Activated CD4-positive, alpha-beta T cell treated with anti-CD3 and anti-CD28 coated beads, Interleukin-2, amount 50 U/mL, for 1 hour (primary cell): ENCODE data around the gene PIM2.
A peak's percentile ranks its signal among the peaks of the same experiment; 100 is the strongest.

Experiments
- DNase-seq: peaks from one replicate; pipeline ENCODE4 v3.0.0-alpha.2; 2020

The PIM2 gene

DNA sequence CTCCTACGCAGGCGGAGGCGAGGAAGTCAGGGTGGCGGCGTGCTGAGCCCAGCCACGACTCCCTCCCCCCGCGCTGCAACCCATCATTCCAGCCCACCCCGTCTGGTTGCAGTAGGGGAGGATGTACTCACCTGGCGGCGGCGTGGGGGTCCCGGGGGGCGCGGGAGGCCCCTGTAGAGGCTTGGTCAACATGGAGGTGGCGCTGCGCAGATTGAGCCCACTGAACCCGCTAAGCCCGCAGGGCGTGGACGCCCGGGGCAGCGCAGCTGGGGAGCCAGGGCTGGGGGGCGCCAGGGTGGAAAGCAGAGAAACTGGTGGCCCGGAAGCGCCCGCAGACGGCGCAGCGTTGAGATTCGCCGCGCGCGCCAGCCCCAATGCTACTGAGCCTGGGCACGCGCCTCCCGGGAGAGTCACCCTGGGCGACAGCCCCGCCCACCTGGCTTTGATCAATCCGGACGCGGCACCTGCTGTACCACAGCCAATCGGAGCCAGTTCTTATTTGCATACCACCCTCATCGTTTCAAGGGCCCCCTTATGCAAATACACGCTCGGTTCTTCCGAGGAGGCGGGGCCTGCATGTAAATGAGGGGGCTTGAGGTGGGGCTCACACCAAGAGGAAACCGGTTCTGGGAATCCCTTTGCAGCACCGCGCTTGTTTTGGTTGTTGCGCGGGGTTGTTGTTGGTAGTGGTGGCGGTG, at the start of gene PIM2:
TSS of gene PIM2 (minus strand) at position 382 of the 698 bp plus-strand sequence. CDS start at position 192, 190 bp downstream.
- peak; percentile 90 for DNase-seq

DNA sequence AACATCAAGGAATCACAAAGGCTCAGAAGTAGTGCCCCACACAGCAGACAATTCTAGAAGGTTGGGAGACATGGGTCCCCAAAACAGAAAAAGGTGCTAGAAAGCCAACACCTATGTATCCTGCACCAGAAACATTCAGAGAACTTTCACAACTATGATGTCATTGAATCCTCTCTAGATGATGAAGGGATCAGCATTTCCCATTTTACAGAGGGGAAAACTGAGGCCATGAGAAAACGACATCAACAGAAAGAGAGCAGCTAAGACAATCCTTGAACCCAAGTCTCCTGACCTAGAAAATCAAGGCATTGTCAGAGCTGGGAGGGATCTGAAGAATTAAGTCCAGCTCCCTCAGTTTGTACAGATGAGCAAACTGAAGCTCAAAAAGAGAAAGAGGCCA, 49.6 kb upstream of the PIM2 start:
- no peak for DNase-seq

DNA sequence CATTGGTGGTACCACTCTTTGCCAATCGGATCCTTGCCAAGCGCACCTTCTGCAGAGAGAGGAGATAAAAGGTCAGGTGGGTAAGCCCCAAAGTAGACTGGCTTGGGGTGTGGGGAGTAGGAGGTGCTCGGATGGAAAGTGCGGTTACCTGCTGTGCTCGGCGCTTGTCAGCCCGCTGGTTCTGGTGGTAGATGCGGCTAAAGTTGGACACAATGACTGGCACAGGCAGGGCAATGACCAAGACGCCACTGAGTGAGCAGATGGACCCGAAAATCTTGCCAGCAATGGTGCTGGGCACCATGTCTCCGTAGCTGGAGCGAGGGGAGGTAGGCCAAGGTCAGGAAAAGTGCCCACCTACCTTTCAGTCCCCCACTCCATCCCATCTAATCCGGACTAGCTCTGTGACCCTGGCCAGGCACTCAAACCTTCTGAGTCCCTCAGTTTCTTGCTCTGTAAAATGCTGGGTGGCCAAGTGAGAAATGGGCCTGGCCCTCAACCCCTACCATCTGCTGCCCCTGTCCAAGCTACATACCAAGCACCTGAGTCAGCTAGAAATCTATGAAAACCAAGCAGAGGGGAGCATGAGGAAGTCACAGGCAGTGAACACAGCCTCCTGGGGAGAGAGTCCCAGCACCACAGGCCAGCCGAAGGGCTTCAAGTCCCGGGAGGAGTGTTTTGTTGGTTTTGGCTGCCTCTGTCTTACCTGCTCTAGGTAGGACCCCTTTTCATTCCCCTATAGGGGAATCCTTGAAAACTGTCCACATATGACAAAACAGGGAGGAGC, 48.2 kb upstream of the PIM2 start:
- no peak for DNase-seq

DNA sequence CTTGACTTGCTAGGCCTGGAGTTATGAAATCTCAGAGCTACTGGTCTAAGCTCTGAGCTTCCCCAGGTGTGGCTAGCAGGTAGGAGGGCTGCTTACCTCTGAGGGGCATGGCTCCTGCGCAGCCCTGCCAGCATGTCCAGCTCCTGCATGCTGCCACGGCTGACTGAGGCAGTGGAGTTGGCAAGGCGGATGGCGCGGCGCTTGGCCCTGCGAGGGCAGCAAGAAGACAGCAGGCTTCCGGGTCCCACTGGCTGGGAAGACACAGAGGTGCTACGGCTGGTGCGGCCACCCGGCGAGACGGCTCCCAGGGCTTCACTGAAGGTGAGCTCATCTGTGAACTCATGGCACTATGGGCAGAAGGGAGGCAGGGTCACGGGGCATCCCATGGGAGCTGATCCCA, 47.1 kb upstream of the PIM2 start:
- no peak for DNase-seq

DNA sequence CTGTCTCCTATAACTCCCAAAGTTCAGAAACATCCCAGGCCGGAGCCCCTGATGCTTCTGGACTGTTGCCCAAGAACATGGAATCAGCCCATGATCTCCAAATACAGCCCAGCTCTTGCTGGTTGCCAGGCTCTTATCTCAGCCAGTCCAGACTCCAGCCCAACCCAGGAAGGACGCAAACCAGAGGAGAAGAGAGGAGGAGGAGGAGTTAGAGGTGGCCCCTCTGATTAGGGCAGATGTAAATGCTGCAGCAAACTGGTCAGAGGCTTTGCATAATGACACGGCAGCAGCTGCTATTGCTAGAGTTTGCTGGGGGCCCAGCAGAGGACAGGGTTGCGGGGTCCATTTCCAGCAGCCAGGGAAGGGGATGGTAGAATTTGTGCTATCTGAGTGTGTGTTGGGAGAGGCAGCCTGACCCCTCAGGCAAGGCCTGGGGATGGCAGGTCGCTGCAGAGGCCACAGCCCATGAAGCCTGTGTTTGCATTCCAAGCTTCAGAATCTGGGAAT, 42.8 kb upstream of the PIM2 start:
- no peak for DNase-seq

DNA sequence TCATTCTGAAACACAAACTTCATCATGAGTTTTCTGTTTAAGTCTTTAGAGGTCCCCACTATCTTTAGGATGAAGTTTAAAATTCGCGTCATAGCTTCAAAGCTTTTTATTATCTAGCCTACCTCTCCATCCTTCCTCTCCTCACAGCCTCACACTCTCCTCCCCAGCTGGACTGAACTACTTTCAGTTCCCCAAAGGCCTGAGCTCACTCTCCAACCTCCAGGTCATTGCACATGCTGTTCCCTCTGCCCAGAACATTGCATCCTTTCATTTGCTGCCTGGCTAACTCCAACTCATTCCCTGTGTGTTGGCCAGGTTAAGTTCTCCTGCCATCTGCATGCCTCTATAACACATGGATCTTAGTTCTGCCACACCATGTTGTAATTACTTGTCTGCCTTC, 41.5 kb upstream of the PIM2 start:
- no peak for DNase-seq

DNA sequence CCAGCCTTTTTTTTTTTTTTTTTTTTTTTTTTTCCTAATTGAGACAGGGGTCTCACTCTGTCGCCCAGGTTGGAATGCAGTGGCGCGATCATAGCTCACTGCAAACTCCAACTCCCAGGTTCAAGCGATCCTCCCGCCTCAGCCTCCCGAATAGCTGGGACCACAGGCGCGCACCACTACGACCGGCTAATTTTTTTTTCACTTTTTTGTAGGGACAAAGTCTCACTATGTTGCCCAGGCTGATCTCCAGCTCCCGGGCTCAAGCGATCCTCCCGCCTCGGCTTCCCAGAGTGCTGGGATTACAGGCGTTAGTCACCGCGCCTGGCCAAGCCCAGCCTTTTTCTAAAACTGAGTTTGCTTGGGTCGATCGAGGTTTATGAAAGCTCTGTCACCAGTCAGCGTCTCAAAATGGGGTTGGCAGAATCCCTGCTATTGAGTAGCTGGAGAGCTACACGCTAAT, 39.8 kb upstream of the PIM2 start:
- peak; percentile 18 for DNase-seq

DNA sequence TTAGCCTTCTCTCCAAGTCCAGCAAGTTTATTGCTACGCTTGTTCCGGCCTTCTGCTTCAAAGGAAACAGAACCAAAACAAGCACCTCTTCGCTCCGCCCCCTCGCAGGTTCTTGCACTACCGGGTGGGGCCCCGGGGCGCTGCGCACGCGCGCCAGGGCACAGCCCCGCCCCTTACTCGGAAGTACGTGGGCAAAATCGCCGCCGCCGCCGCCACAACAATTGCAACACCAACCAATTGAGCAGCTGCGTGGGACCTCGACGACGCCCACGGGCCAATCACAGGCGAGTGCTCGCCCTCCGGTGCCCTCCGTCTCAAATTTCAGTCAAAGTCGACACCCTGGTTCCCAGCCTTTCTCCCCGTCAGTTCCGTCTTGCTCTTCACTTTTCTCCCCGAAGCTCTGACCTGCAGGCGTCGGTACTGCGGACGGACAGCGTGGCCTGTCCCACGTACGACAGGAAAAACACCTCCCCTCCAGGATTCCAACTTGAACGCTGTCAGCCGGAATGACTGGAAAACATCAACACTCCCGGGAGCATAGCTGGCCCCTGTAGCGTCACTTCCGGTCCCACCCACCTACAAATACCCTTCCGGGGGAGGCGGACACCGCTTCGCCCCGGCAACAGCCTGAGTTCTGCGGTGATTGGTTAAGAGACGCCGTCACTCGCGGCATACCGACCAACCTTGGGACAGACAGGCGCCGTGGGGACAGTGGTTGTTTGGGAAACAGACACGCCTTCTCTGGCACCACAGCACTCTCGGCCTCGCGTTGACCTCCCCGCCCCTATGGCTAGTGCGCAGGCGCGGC, 39.2 kb upstream of the PIM2 start:
- DNase-seq = peak; percentile 91

DNA sequence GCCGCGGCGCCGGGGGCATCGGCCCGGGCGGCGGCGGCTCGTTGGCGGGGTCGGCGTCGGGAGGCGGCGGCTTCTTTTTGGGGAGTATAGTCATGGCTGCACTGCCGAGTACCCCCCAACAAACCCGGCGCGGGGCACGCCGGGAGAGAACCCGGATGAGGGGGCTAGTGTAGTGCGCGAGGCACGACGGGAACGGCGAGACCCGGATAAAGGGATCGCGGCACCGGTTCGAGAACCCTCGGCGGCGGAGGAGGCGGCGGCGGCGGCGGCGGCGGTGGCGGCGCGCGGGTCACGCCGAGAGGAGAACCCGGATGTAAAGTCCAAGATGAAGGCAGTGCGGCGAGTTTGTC, 38.6 kb upstream of the PIM2 start, which contains the start of gene OTUD5:
TSS of gene OTUD5 (minus strand) at position 131 of the 350 bp plus-strand sequence. CDS start at position 94, 37 bp downstream.
- DNase-seq = peak; percentile 67

DNA sequence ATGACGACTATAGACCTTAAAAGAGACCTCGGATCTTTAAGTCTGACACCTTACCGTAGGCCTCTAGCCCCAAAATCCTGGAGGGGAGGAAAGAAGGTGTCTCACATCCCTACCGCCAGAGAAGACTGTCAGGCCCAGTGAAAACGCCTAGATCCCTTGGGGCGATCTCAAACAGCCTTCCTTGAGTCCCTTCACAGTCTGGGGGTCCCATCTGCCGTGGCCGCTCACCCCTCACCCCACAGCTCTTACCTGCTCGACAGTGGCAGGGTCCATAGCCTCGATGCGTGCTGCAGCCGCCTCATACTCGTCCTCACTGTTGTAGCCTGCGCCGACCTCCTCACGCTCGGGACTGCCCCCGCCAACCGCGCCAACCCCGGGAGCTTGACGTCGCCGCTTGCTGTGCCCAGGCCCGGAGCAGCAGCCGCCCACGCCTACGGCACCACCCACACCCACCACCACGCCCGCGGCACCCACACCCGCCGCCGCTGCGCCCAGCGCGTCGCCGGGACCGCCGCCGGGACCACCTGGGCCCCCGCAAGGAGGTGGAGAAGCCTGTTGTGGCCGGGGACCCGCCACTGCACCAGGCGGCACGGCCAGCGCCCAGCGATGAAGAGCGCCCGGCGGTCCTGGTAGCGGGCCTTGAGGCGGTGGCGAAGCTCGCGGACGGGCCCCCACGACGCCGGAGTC, 38.0 kb upstream of the PIM2 start:
- DNase-seq = peak; percentile 55

DNA sequence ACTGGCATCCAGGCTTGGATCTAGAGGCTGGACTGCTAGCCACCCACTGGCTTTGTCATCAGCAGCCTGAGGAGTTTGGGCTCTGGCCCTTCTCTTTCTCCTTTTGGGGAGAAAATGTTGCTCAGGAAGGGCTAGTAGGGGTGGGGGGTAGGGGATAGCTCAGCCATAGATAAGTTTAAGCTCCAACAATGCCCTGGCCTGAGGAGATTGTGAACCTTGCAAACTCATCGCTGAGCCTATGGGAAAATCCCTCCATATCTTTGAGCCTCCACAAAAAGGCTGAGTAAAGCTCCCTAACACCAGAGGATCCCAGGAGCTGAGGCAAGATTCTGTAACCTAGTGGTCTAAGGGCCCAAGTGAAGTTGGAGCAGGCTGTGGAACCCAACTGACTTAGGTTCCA, 29.8 kb upstream of the PIM2 start:
- no peak for DNase-seq

DNA sequence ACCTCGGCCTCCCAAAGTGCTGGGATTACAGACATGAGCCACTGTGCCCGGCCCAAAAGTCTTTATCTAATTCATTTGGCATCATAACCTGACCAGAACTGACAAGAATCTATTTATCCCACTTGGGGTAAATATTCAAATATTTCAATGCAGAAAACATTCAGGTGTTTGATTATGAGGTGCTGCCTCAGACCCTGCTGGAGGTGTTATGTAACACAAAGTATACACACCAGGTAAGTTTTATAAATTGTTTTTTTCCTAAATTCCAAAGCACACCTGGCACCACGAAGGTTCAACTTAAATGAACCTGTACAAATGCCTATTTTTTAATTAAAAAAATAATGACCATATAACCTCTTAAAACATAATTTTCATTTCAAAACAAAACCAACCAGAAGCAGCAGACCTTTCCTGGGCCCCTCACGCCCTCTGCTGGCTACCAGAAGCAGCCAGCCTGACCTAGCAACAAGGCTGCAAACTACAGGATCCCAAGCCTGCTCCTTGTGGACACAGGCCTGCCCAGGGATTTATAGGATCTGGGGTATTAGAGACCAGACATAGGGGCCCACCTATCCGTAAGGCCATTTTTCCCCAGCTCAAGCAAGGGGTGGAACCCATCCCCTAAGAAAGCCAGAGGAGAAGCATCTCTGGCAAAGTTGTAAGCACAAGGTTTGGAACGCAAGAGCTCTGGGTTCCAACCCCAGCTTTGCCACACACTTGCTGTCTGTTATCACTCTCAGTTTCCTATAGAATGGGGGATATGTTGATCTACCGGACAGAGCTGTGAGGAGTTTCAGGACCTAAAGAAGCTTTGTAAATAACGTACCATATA, 26.9 kb upstream of the PIM2 start:
- DNase-seq = peak; percentile 46

DNA sequence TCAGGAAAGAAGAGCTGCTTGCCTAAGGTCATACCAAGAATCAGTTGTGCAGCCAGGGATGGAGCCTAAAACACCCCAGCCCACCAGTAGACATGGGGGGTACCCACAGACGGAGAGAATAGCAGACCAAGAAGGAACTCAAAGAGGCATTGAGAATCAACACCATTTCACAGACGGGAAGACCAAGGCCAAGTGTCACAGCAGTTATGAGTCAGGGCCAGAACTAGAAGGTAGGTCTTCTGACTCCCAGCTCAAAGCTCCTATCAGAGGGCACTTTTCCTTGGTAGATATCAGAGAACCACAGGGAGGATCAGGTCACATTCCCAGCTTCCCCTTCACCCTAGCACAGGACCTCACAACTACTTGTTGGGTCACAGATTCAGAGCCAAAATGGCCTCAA, 24.1 kb upstream of the PIM2 start:
- DNase-seq = no peak

DNA sequence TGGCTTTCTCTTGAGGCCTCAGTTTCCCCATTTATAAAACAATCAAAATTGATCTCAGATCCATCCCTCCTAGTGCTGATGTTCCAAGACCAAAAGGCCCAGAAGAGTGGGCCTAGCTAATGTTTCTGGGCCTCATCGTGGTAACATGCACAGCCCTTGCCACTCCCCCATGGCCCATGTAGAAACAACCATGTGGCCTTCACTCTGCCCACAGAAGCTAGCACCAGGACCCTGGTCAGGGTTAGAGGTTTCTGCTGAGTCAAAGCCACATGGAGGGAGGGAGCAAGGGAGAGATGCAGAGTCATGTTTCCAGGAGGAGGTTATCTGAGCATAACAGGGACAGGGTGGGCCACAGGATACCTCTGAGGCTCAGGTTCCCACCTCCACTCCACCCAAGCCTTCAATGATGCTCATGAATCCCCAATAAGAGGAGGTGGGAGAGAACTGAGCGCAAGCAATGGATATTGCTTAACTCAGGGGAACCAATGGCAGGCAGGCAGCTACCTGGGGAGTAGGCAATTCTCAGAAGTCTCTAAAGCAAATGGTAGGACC, 21.7 kb upstream of the PIM2 start:
- no peak for DNase-seq

DNA sequence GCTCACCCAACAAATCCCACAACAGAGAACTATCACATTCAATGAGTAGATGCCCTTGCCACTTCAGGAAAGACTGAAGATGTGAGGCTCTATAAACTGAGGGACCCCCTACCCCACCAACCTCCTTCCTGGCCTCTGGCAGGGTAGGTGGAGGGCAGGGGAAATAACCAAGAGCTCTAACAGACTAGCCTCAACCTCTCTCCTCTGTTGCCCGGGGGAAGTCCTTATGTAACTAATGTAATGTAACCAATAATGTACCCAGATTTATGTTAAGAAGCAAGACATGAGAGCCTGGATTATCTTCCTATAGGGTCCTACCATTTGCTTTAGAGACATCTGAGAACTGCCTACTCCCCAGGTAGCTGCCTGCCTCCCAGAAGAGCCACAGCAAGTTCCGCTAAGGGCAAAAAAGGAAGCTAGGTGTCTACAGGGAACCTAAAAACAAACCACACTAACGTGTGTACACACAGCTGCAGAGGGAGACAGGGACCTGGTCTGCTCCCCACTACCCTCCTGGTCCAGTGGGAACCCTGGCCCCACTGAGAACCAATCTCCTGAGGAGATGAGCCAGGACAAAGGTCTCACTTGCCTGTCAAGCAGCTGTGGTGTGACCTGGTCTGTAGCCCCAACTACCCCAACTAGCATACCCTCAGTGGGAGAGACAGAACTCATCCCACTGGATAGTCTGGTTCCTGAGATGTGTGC, 20.9 kb upstream of the PIM2 start:
- no peak for DNase-seq

DNA sequence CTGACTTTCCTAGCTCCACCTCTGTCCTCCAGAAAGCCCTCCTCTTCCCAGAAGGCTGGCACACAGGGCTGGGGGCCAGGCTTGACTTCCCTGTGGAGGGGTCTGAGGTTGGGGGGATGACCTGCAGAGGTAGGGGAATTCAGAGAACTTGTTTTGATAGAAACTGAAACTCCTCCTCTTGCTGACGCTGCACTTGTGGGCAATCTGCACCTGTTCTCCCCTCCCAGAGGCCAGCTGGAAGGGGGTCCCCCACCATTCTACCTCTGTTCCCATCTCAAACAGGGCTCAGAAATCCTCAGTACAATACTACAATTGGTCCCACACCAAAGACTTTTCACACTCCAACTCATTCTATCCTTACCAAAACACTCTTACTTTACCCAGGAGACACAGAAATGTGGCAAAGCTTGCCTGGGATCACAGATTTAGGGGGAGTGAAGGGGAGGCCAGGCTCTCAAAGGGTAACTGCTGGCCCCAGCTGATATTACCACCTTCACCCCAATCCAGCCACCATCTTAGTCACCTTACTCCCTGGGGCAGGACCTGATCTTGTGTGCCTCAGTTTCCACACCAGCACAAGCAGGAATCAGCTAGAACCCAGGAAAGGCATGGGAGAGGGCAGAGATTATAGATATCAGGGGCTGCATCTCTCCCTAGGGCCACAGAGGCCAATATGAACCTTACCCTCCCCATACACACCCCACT, 20.0 kb upstream of the PIM2 start:
- peak; percentile 39 for DNase-seq

DNA sequence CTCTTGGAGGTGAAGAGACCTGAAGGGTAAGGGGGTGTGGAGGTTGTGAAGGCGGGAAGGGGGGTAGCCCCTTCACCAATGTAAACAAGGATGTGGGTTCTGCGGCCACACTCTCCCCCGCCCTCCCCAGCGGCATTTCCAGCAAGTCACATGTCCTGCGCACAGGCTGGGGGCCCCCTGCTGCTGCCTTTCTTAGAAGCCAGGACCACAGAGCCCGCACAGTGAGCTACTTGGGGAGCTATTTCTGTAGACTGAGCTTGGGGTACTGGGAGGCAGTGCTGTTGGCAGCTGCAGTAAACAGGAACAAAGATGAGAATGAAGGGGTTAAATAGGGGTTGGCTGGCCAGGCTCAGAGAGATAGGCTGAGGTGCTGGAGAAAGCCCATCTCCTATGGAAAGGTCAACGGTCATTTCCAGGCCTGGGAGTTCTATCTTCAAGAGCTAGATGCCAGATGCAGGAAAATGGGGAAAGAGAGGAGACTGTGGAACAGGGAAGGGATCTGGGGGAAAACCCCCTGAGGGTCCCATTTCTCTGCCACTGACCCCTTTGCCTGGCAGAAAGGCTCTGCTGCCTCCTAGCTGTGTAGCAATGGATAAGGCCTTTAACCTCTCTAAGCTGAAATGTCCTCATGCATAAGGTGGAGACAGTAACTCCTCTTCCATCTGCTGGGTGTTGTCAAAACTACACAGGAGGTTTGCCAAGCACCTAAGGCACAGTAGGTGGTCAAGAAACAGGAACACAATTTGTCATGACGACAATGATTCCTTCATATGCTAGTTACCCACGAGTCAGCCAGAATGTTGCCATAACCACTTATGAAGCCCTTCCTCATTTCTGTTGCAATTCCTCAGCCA, 18.5 kb upstream of the PIM2 start:
- peak; percentile 82 for DNase-seq

DNA sequence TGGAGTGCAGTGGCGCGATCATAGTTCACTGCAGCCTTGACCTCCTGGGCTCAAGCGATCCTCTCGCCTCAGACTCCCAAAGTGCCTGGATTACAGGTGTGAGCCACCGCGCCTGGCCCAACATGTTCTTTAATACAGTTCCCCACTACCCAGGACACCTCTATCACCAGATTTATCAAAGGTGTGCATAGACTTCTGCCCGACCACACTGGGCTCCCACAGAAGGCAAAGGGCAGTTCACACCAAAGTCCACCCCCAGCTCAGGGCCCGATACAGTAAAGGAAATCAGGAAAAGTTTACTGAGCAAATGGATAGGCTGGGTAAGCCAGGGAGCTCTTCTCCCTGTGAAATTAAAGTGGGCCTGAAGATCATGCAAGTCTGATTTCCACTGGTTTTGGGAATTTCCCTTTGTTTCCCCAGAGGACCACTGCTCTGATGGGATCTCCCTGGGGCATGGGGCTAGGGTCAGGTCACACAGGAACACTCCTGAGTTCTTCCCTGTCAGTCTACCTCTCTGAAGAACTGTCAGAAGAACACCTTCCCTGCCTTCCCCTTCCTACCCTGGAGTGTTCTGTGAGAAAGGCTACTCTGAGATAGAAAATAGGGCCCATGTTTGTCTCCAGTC, 17.7 kb upstream of the PIM2 start:
- no peak for DNase-seq

DNA sequence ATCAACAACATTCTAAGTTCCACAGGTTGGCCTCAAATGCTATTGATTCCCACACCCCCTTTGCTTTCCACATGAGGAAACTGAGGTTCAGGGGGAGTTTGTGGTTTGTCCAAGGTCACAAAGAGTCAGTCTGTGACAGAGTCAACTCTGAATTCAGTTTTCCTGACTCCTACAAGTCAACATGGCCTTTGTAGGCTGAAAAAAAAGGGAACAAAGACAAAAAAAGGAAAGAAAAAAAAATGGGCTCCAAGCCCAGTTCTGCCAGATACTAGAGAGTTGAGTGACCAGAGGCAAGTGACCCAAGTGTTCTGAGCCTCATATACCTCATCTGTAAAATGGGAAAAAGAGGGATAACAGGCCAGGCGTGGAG, 16.5 kb upstream of the PIM2 start:
- no peak for DNase-seq
